ENCODE measurements around the gene CALHM6.

DNA sequence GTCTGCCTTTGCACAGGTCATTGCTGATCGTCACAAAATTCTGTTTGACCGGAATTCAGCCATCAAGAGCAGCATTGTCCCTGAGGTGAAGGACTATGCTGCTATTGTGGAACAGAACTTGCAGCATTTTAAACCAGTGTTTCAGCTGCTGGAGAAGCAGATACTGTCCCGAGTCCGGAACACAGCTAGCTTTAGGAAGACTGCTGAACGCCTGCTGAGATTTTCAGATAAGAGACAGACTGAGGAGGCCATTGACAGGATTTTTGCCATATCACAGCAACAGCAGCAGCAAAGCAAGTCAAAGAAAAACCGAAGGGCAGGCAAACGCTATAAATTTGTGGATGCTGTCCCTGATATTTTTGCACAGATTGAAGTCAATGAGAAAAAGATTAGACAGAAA lies 24.6 kb upstream of the CALHM6 start:
- TF ChIP-seq, protein P1, sequence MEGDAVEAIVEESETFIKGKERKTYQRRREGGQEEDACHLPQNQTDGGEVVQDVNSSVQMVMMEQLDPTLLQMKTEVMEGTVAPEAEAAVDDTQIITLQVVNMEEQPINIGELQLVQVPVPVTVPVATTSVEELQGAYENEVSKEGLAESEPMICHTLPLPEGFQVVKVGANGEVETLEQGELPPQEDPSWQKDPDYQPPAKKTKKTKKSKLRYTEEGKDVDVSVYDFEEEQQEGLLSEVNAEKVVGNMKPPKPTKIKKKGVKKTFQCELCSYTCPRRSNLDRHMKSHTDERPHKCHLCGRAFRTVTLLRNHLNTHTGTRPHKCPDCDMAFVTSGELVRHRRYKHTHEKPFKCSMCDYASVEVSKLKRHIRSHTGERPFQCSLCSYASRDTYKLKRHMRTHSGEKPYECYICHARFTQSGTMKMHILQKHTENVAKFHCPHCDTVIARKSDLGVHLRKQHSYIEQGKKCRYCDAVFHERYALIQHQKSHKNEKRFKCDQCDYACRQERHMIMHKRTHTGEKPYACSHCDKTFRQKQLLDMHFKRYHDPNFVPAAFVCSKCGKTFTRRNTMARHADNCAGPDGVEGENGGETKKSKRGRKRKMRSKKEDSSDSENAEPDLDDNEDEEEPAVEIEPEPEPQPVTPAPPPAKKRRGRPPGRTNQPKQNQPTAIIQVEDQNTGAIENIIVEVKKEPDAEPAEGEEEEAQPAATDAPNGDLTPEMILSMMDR (IDR thresholded peaks at IDR 0.05; ENCODE audit: insufficient read depth, low read depth, low read length), result no peak
- TF ChIP-seq EZH2 (IDR thresholded peaks at IDR 0.05; ENCODE audit: insufficient read depth, low read length), result no peak
